ENCODE data around the gene FAM120B.

FAM120B gene

DNA sequence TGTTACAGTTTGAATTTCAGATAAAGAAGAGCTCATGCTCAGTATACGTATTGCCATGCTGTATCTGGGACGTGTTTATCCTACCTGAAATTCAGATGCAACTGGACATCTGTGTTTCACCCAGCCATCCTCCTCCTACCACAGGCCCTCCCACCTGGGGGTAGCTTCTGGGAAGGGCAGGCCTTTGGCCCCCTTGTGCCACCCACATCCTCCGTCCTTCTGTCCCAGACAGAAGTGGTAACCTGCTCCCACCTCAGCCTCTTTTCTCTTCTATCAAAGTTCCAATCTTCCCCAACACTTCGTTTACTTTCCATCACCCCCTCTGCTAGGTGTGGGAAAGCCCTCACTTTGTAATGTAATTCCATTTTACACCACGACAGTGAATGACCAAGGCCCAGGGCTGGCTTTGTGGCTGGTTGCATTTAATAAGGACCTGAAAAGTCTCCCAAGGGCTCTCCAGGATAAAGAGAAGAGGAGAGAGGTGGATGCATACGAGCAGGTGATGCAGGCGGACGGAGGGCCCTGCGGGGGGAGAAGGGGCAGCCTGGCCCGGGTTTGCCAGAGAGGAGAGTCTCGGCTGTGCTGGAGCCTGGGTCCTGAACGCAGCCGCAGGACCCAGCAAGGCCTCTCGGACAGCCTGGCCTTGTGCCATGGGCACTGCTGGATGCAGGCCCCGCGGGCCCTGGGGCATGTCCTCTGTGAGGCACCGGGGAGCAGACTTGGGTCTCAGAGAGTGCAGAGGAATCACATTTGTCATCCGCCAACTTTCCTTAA lies 148.1 kb downstream of the FAM120B start:
- Histone ChIP-seq H3K4me1 (ENCODE audit: insufficient read depth, insufficient read length) (peaks cover 6% of the 10 kb centered on the region), H3K36me3 (ENCODE audit: insufficient read depth, insufficient read length, low read length) (no peaks in the 10 kb centered on the region), H3K9ac (ENCODE audit: insufficient read length, low read depth) (no peak overlapping the region), H3K4me3 (ENCODE audit: insufficient read length, low read depth) (no peak overlapping the region), H3K9me3 (ENCODE audit: insufficient read depth, low read length) (no peaks in the 10 kb centered on the region), H3K27me3 (ENCODE audit: insufficient read depth, insufficient read length) (no peaks in the 10 kb centered on the region)
- DNase-seq (ENCODE audit: low read depth, low spot score), result no peak
- TF ChIP-seq YY1 (IDR thresholded peaks at IDR 0.05; ENCODE audit: insufficient read depth, insufficient read length) (no peak), SUZ12 (IDR thresholded peaks at IDR 0.05; ENCODE audit: extremely low read depth, insufficient read depth, insufficient read length) (no peak), ZNF274 (IDR thresholded peaks at IDR 0.05; ENCODE audit: low read depth, low read length) (no peak)

DNA sequence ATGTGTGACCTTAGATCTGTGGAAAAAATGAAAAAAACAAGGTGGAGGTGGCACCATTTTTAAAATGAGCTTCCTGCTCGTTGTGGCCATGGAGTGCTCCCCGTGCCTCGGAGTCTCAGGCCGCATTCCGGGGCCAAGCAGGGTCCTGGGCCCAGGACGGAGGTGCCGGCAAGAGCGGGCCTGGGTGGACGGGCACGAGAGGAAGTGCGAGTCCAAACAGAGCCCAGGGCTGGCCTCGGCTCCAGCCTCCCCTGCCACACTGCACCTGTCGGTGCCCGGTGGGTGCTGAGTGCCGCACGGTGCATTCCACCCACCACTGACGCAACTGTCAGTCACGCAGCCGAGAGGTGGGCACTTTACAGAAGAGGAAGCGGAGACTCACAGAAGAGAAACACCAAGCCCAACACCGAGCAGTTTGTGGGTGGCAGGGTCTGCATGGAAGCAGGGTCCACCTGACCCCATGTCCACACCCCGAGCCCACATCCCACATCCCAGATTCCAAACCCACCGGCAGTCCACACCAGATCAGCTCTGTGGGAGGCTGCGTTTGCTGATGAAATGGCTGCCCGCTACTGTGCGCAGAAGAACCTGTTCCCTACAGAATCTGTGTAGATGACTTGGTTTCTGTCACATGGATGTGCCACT lies 148.9 kb downstream of the FAM120B start:
- TF ChIP-seq YY1 (IDR thresholded peaks at IDR 0.05; ENCODE audit: insufficient read depth, insufficient read length), result no peak
- TF ChIP-seq SUZ12 (IDR thresholded peaks at IDR 0.05; ENCODE audit: extremely low read depth, insufficient read depth, insufficient read length), result no peak
- no peak for TF ChIP-seq ZNF274 (IDR thresholded peaks at IDR 0.05; ENCODE audit: low read depth, low read length)
- Histone ChIP-seq H3K4me1 (ENCODE audit: insufficient read depth, insufficient read length) (peaks cover 6% of the 10 kb centered on the region), H3K9ac (ENCODE audit: insufficient read length, low read depth) (no peak overlapping the region), H3K36me3 (ENCODE audit: insufficient read depth, insufficient read length, low read length) (no peaks in the 10 kb centered on the region), H3K4me3 (ENCODE audit: insufficient read length, low read depth) (no peak overlapping the region), H3K9me3 (ENCODE audit: insufficient read depth, low read length) (no peaks in the 10 kb centered on the region), H3K27me3 (ENCODE audit: insufficient read depth, insufficient read length) (no peaks in the 10 kb centered on the region)
- no peak for DNase-seq (ENCODE audit: low read depth, low spot score)

- no peak overlapping the region for H3K9ac ChIP-seq (ENCODE audit: insufficient read length, low read depth)
- TF ChIP-seq SUZ12 (IDR thresholded peaks at IDR 0.05; ENCODE audit: extremely low read depth, insufficient read depth, insufficient read length) (no peak), YY1 (IDR thresholded peaks at IDR 0.05; ENCODE audit: insufficient read depth, insufficient read length) (no peak), ZNF274 (IDR thresholded peaks at IDR 0.05; ENCODE audit: low read depth, low read length) (no peak)
- no peak overlapping the region for H3K4me3 ChIP-seq (ENCODE audit: insufficient read length, low read depth)
- H3K4me1 ChIP-seq (ENCODE audit: insufficient read depth, insufficient read length), result peaks cover 4% of the 10 kb centered on the region
- no peak for DNase-seq (ENCODE audit: low read depth, low spot score)
- no peaks in the 10 kb centered on the region for H3K9me3 ChIP-seq (ENCODE audit: insufficient read depth, low read length)
- H3K36me3 ChIP-seq (ENCODE audit: insufficient read depth, insufficient read length, low read length), result no peaks in the 10 kb centered on the region
- H3K27me3 ChIP-seq (ENCODE audit: insufficient read depth, insufficient read length), result no peaks in the 10 kb centered on the region
These were observed 149.8 kb downstream of the FAM120B start for GRCh38 chr6:170456334-170456733.
